CD4-positive, alpha-beta T cell treated with Interleukin-17A for 1 hour (primary cell): ENCODE measurements around the gene SPATA21.

Experiments
- DNase-seq: peaks from one replicate; pipeline ENCODE4 v3.0.0-alpha.2; 2020

Gene SPATA21

GRCh38 chr1:16450863-16451481 is 13.7 kb upstream of the SPATA21 start:
- no peak for DNase-seq

DNA sequence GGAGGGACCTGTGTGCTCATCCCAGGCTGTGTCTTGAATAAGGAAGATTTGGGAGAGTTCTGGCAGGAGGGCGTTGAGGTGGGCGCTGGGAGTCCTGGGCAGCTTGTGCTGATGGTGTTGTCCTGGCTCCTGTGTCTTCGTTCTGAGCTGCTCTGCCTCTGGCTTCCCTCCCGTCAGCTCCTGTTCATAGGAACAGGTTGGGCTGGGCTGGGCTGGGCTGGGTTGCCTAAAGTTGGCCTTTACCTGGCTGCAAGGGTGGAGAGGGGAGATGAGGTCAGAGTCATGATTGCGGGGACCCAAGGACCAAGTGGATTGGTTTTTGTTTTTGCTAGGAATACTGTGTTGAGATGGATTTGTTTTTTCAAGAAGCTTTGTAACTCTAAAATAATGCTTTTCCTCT is 12.4 kb upstream of the SPATA21 start:
- DNase-seq = no peak

- DNase-seq = no peak
Observed at GRCh38 chr1:16449065-16449464, 11.8 kb upstream of the SPATA21 start.

DNA sequence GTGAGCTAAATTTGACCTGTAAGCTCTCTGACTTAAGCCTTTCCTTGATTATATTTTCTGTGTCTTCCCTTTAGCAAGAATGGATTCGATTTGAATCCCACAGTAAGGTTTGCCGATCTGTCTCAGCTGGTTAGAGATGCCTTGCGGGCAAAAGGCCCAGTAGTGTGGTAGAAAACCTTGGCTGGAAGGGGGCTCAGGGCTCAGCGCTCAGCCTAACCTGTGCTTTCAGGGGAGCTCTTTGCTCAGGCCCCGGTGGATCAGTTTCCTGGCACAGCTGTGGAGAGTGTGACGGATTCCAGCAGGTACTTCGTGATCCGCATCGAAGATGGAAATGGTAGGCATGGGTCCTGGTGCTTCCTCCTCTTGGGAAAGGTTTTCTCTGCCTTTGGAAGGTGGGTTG is 10.4 kb upstream of the SPATA21 start:
- DNase-seq = no peak

GRCh38 chr1:16446116-16446515 is 8.9 kb upstream of the SPATA21 start:
- DNase-seq = no peak

DNA sequence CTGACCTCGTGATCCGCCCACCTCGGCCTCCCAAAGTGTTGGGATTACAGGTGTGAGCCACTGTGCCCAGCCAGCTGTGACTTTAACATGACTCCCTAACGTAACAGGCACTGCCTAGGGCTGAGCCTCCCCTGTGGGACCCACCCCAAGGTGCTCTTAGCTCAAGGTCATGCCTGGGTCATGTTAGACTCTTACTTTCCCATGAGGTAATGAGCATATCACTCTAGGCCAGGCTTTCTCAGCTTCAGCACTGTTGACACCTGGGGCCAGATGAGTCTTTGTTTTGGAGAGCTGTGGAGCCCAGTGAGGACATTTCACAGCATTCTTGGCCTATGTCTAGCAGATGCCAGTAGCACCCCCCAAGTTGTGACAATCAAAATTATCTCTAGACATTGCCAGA is 7.8 kb upstream of the SPATA21 start:
- DNase-seq = no peak

- no peak for DNase-seq
Observed at GRCh38 chr1:16443975-16444770, 6.9 kb upstream of the SPATA21 start.

- DNase-seq = no peak
Observed at GRCh38 chr1:16442941-16443340, 5.7 kb upstream of the SPATA21 start.

DNA sequence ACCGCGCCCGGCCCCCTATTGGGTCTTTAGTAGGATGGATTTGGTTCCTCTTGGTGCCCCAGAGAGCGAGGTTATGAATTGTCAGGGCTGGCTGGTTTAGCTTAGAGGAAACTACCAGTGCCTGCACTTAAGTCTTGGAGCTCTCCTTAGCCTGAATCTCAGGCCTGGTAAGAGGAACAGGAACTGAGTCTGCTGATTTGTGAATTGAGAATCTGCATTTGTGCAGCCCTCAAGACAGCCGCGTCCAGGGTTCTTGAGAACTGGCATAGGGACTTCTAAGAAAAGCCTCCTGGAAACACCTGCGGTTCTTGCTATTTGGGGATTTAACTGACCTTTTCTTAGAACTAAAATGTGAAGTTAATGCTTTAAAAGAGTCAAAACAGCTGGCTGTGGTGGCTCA is 5.0 kb upstream of the SPATA21 start:
- no peak for DNase-seq

DNA sequence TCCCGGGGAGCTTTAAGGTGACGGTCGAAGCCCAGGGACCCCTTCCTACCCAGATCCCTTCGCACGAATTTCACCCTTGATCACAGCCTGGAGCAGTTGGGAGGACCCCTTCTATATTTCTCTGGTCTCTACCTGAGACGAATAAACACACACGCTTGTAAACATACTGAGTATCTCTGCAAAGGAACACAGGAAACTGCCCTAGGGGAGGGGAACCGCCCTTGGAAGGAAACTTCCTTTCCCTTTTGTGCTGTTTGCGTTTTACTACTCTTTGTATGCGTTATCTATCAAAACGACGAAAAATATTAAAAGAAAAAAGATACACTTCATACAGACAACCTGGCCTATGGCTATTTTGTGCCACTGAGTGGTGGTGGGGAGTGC is 4.0 kb upstream of the SPATA21 start:
- DNase-seq = no peak

DNA sequence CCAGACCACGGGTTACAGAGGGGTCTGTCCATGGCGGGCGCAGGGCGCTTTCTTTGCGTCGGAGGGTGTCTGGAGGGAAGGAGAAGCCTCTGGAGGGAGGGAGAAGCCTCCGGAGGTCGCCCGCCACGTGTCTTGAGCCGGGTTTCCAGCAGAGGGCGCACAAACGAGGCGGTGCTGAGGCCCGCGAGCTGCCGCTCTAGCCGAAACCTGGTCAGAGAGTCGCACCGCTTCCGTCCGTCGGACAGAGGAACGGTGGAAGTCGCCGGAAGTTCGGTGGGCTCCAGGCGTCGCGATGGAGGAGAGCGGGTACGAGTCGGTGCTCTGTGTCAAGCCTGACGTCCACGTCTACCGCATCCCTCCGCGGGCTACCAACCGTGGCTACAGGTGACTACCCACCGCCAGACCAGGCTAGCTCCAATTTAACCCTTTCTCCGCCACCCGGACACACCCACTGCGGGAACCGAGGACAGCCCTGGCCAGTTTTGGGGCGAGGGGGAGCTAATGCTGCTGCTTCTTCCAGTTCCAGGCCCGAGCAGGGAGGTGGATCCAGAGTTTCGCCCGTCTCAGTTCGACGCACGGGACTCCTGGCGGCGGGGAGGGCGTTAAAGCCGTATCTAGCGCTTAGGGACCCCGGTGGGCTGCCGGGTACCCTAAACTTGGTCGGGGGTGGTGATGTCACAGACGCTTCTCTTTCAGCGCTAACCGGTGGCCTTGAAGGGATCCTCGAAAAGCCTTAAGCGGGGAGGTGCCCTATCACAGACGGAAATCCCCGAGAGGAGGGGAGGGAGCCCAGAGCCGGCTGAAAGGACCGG is 3.5 kb upstream of the SPATA21 start, which contains the start of gene NECAP2:
NECAP2 (plus strand) TSS at position 255 of the 812 bp plus-strand sequence; CDS start at position 293, 38 bp downstream.
- DNase-seq = peak; percentile 93

DNA sequence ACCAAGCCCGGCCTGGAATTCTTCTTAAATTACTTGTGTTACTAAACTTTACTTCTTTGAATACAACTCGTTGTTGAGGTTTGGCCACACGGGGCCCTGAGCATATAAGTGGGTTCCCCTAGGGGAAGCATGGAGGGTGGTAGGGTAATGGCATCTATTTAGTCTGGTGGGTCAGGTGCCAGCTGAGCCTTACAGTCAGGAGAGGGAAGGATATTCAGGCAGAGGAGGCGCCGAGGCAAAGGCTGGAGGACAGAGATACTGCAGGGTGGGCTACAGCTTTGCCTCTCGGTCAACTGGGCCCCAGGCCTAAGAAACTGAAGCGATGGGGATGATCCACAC is 2.9 kb upstream of the SPATA21 start:
- DNase-seq = no peak

GRCh38 chr1:16438924-16439323 is 1.7 kb upstream of the SPATA21 start:
- no peak for DNase-seq

DNA sequence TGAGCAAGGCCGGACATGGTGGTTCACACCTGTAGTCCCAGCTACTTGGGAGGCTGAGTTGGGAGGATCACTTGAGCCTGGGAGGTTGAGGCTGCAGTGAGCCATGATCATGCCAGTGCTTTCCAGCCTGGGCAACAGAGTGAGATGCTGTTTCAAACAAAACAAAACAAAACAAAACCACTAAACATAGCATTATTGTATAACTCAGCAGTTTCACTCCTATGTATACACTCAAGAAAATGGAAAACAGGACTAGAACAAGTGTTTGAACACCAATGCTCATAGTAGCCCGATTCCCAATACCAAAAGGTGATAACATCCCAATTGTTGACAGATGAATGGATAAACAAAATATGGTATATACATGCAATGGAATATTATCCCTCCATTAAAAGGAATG is 1.3 kb upstream of the SPATA21 start:
- no peak for DNase-seq

- DNase-seq = no peak
Observed at GRCh38 chr1:16434501-16434900, 2.7 kb downstream of the SPATA21 start.

DNA sequence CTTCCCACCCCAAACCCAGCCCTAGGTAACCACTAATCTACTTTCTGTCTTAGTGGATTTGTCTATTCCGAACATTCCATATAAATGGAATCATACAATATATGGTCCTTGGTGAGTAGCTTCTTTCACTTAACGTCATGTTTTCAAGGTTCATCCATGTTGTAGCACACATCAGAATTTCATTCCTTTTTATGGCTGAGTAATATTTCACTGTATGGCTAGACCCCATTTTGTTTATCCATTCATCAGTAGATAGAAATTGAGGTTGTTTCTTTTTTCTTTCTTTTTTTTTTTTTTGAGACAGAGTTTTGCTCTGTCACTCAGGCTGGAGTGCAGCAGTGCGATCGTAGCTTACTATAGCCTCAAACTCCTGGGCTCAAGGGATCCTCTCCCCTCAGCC is 3.2 kb downstream of the SPATA21 start:
- DNase-seq = no peak

DNA sequence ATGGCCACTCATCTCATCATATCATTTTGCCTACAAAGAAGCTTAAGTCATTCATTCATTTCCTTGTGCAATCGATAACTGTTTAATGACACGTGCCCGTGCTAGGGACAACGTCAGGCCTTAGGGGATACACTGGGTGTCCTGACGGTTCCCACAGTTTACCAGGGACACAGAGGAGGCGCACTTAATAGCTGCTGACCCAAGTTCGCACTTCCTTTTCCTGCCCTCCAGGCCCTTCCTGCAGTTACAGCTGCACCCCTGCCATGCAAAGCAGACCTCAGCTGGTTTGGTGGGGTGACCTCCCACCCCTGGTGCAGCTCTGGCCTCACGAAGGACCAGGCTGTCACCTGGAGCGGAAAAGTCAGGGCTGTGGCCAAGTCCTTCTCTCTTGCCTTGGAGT is 4.2 kb downstream of the SPATA21 start:
- no peak for DNase-seq

DNA sequence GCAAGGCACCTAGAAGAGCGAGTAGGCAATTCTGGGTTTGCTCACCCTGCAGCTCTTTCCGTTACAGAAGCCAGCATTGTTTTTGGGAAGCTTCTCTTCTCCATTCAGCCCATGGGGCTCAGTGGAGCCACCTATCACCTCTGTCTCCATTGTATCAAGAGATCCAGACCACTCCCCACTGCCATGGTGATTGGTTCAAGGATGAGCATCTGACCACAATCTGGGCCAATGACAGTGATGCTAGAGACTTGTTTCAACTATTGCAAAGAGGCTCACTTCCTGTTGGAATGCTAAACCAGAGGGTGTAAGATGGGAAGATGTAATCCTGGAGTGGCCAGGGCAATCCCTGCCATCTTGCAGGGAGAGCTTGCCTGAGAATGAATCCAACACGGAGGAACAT is 6.6 kb downstream of the SPATA21 start:
- DNase-seq = no peak

- DNase-seq = no peak
Observed at GRCh38 chr1:16425125-16426025, 11.8 kb downstream of the SPATA21 start.

- no peak for DNase-seq
Observed at GRCh38 chr1:16422041-16422440, 15.2 kb downstream of the SPATA21 start.

- DNase-seq = peak; percentile 21
Observed at GRCh38 chr1:16421201-16421600, 16.0 kb downstream of the SPATA21 start.

DNA sequence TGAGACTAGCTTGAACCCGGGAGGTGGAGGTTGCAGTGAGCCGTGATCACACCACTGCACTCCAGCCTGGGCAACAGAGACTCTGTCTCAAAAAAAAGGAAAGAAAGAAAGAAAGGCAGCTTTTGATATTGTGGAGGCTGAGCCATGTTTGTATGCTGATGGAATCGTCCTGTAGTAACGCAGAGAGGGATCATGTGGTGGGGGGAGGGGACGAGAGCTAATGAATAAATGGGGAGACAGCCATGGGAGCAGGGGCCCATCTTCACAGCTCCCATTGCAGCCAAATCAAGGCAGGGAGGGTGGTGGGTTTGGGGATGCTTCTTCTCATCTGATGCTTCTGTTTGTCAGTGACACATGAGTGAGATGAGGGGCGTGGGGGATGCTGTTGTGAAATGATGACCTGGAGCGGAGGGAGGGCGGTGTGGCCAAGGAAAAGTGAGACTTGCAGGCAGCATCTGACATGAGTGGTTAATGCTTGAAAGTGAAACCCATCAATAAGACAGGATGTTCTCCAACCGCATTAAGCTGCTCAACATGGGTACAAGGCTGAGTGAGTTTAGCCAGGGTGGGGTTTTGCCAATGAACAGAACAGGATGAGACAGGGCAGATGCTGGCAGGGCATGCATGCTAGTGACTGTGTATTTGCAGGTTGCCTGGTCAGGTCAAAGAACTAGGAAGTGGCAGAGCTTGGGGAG is 16.7 kb downstream of the SPATA21 start:
- DNase-seq = peak; percentile 73
